ENCODE results near the gene RNASE2. TPM values are rescaled to one million over a fixed set of nuclear protein-coding genes. Genes with fewer than 3 reads are reported as not detected.
"Not testable (repeated sequence)": the region's sequence is repeated elsewhere in the genome, so short reads cannot be mapped to it uniquely, and the experiment has no call there.

The RNASE2 gene
- total RNA-seq (10 to 100 TPM in 1 of 2 donors, 1 to 10 TPM in 1; 3.8 to 30.6 TPM), polyA plus RNA-seq (ENCODE audit: insufficient read length in 6 of 6) (1 to 10 TPM in 4 of 6 donors, under 1 TPM in 2; 0.78 to 3.2 (median 1.8) TPM)
- long read RNA-seq, donor 1: 0 reads
- long read RNA-seq, donor 2: 0 reads
- long read RNA-seq, donor 3: 0 reads
- long read RNA-seq, donor 4: 0 reads
- long read RNA-seq, donor 5: 0 reads
- long read RNA-seq, donor 6: 0 reads
- long read RNA-seq, donor 7: 0 reads
- long read RNA-seq, donor 8: 0 reads
- long read RNA-seq, donor 9: 0 reads
- long read RNA-seq, donor 10, transcript RNASE2-201 (2 exons, 755 nt): major isoform, 13 of 13 reads
- long read RNA-seq, donor 10, partial matches to known transcripts: 0 of 13 reads
- long read RNA-seq, donor 10, other reads (novel, unspliced or antisense): 0 of 13 reads
- long read RNA-seq, donor 11: 0 reads
- long read RNA-seq, donor 12: 0 reads

DNA sequence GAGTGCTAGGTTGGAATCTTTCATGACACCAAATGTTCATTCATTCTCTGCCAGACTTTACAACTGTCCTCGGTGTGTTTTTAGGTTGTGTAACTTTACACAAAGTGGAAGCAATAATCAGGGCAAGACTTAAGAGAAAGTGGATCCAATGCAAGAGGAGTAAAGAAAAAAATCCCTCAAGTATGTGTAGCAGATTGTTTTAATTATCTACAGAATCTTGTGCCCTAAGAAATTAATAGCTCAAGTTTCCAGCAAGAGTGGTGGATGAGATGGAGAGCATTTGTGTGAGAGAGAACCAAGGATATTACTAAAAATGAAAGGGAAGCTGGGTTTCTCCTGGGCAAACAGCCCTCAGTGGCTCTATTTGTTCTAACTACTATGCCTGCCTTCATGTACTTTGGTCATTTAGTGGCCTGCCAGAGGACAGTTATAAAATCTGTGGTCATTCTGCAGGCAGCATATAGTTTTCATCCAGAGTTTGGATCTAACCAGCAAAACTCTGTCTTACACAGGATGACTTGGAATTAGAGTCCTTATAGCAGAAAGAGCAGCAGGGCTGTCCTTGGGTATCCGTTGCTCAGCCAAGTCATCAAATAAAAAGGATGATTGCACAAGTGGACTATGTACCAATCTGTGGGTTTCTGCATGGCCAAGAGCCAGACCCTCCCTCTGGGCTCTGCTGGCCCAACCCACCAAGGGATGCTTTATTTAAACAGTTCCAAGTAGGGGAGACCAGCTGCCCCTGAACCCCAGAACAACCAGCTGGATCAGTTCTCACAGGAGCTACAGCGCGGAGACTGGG, at the start of gene RNASE2:
RNASE2 (plus strand) TSS at position 752 of the 802 bp plus-strand sequence. CDS start 285 bp downstream, outside the sequence.
- Histone ChIP-seq H3K27ac (peak within 1 kb of the TSS in 1 of 2 donors; percentile 82), H3K4me1 (peaks cover 0 to 14% of the 10 kb centered on the region in 2 donors)
- H3K9me3 ChIP-seq; intact Hi-C loops (cut with DNase I); DNase-seq; H3K36me3 ChIP-seq; H3K27me3 ChIP-seq; H3K4me3 ChIP-seq: not testable (repeated sequence)
- peak; percentile 44 for ATAC-seq

DNA sequence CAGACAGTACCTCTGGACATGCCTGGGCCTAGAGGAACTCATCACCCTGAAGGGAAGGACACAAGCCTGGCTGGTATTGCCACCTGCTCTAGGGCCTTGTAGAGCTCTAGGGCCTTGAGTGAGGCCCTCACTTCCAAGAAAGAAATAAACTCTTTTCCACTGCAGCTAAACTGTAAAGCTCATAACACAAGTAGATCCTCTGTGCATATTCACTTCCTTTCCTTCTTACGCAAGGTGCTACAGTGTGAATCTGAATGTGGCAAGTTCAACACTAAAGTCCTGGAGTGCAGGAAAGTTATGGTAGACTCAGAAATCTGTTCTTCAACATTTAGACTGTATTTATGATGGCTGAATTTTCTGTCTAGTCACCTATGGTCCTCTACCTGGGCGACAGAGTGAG, 49.6 kb upstream of the RNASE2 start:
- DNase-seq (no peak), ATAC-seq (no peak)
- Histone ChIP-seq H3K36me3 (no peaks in the 10 kb centered on the region), H3K9me3 (no peaks in the 10 kb centered on the region), H3K27me3 (no peaks in the 10 kb centered on the region), H3K27ac (peak overlapping the region in 1 of 2 donors; percentile 66), H3K4me1 (peaks cover 0 to 17% of the 10 kb centered on the region in 2 donors), H3K4me3 (no peak overlapping the region)
- TF ChIP-seq, protein P1, sequence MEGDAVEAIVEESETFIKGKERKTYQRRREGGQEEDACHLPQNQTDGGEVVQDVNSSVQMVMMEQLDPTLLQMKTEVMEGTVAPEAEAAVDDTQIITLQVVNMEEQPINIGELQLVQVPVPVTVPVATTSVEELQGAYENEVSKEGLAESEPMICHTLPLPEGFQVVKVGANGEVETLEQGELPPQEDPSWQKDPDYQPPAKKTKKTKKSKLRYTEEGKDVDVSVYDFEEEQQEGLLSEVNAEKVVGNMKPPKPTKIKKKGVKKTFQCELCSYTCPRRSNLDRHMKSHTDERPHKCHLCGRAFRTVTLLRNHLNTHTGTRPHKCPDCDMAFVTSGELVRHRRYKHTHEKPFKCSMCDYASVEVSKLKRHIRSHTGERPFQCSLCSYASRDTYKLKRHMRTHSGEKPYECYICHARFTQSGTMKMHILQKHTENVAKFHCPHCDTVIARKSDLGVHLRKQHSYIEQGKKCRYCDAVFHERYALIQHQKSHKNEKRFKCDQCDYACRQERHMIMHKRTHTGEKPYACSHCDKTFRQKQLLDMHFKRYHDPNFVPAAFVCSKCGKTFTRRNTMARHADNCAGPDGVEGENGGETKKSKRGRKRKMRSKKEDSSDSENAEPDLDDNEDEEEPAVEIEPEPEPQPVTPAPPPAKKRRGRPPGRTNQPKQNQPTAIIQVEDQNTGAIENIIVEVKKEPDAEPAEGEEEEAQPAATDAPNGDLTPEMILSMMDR (IDR thresholded peaks at IDR 0.05): no peak
- intact Hi-C loops (cut with DNase I): no loop called here

DNA sequence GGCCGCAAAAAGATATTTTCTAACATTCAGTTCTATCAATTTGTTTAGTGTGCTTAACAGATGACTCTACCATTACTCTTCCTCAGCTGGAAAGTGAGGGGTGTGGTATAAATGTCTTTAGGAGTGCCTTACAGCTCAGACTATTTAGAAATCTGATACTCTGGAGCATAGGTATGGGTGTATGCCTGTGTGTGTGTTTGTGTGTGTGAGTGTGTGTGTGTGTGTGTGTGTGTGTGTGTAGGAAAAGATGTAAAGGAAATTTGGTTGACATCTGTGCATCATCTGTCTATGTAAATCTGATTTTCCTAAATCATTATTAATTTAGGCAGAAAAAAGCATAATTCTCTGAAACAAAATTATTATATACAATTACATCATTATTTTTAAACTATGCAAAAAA, 48.1 kb upstream of the RNASE2 start:
- intact Hi-C loops (cut with DNase I): no loop called here
- Histone ChIP-seq H3K36me3 (no peaks in the 10 kb centered on the region), H3K4me3 (no peak overlapping the region), H3K27me3 (no peaks in the 10 kb centered on the region), H3K27ac (no peak overlapping the region), H3K4me1 (peaks cover 0 to 17% of the 10 kb centered on the region in 2 donors), H3K9me3 (no peaks in the 10 kb centered on the region)
- ATAC-seq: no peak
- TF ChIP-seq, protein P1 (IDR thresholded peaks at IDR 0.05): no peak
- DNase-seq: no peak

DNA sequence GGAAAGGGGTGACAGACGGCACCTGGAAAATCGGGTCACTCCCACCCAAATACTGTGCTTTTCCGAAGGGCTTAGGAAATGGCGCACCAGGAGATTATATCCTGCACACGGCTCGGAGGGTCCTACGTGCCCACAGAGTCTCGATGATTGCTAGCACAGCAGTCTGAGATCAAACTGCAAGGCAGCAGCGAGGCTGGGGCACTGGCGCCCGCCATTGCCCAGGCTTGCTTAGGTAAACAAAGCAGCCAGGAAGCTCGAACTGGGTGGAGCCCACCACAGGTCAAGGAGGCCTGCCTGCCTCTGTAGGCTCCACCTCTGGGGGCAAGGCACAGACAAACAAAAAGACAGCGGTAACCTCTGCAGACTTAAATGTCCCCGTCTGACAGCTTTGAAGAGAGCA, 44.5 kb upstream of the RNASE2 start:
- H3K27ac ChIP-seq; H3K4me1 ChIP-seq; H3K4me3 ChIP-seq; H3K27me3 ChIP-seq; DNase-seq; intact Hi-C loops (cut with DNase I); H3K9me3 ChIP-seq; ATAC-seq; H3K36me3 ChIP-seq: not testable (repeated sequence)

DNA sequence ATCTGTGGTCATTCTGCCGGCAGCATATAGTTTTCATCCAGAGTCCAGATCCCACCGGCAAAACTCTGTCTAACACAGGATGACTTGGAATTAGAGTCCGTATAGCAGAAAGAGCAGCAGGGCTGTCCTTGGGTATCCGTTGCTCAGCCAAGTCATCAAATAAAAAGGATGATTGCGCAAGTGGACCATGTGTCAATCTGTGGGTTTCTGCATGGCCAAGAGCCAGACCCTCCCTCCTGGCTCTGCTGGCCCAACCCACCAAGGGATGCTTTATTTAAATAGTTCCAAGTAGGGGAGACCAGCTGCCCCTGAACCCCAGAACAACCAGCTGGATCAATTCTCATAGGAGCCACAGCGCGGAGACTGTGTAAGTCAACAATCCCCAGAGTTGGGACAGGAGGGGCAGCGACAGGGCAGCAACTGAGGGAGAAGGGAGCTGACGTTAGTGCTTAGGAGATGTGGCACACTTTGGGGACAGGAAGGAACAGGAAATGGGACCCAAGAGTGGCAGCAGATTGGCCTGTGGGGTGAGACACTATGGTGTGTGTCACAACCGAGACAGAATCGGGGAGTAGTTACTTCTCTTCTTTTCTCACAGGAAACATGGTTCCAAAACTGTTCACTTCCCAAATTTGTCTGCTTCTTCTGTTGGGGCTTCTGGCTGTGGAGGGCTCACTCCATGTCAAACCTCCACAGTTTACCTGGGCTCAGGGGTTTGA, 36.1 kb upstream of the RNASE2 start:
- H3K4me3 ChIP-seq; H3K9me3 ChIP-seq; H3K36me3 ChIP-seq; H3K27me3 ChIP-seq; intact Hi-C loops (cut with DNase I); H3K4me1 ChIP-seq: not testable (repeated sequence)
- peak in 1 of 4 donors; percentile 1 for DNase-seq
- H3K27ac ChIP-seq: peak overlapping the region in 1 of 2 donors; percentile 66
- peak; percentile 44 for ATAC-seq

DNA sequence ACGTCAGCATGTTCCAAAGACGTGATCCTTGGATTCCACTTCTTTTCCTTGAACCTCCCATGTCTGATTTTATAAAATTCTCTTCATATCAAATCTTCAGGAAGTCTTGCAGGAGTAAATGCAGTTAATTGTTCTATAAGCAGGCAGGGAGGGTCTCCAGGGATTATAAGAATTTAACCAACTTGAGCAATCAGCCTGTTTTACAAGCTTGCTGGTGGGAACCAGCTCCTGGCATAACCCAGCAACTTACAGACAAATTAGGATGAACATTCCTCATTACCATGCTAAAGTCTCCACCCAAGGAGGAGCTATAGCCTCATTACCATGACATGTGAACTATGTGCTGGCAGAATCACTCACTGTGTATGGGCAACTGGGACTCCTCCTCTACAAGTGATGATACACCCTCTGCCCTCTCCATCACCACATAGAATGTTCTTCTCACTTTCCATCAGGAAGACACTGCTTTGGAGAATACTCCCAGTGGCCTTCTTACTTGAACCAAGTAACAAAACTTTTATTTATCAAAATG, 31.5 kb upstream of the RNASE2 start:
- intact Hi-C loops (cut with DNase I); H3K4me3 ChIP-seq; ATAC-seq; H3K4me1 ChIP-seq; H3K36me3 ChIP-seq; DNase-seq; H3K27ac ChIP-seq: not testable (repeated sequence)
- Histone ChIP-seq H3K27me3 (peaks cover 0 to 12% of the 10 kb centered on the region in 2 donors), H3K9me3 (peaks cover 0 to 12% of the 10 kb centered on the region in 2 donors)
